HPDE6-E6E7 (cell line): ENCODE measurements around the gene NEK7.

Source experiments
- DNase-seq: peaks from one replicate; pipeline ENCODE4 v3.0.0; 2011; ENCODE audit warnings: missing footprints; ENCODE audit errors: extremely low spot score

Gene NEK7

GRCh38 chr1:198255784-198256183 is 99.0 kb downstream of the NEK7 start:
- no peak for DNase-seq

GRCh38 chr1:198258491-198258890 is 101.7 kb downstream of the NEK7 start:
- no peak for DNase-seq

- no peak for DNase-seq
Observed at GRCh38 chr1:198259333-198260074, 102.7 kb downstream of the NEK7 start.

- no peak for DNase-seq
Observed at GRCh38 chr1:198261886-198262285, 105.1 kb downstream of the NEK7 start.

GRCh38 chr1:198263186-198263585 is 106.4 kb downstream of the NEK7 start:
- DNase-seq: no peak

- no peak for DNase-seq
Observed at GRCh38 chr1:198264282-198264681, 107.5 kb downstream of the NEK7 start.

GRCh38 chr1:198265073-198265661 is 108.4 kb downstream of the NEK7 start:
- no peak for DNase-seq

GRCh38 chr1:198267056-198267455 is 110.3 kb downstream of the NEK7 start:
- no peak for DNase-seq

GRCh38 chr1:198267921-198268320 is 111.1 kb downstream of the NEK7 start:
- DNase-seq: no peak

GRCh38 chr1:198268784-198269645 is 112.2 kb downstream of the NEK7 start:
- DNase-seq: no peak

GRCh38 chr1:198269646-198269940 is 112.8 kb downstream of the NEK7 start:
- DNase-seq: no peak

- no peak for DNase-seq
Observed at GRCh38 chr1:198270273-198270828, 113.6 kb downstream of the NEK7 start.

- no peak for DNase-seq
Observed at GRCh38 chr1:198271467-198271866, 114.7 kb downstream of the NEK7 start.

- DNase-seq: no peak
Observed at GRCh38 chr1:198272492-198272891, 115.7 kb downstream of the NEK7 start.

- no peak for DNase-seq
Observed at GRCh38 chr1:198273748-198274295, 117.0 kb downstream of the NEK7 start.

- no peak for DNase-seq
Observed at GRCh38 chr1:198275597-198275996, 118.8 kb downstream of the NEK7 start.

GRCh38 chr1:198276241-198276640 is 119.4 kb downstream of the NEK7 start:
- no peak for DNase-seq

- no peak for DNase-seq
Observed at GRCh38 chr1:198278943-198279342, 122.1 kb downstream of the NEK7 start.

- no peak for DNase-seq
Observed at GRCh38 chr1:198280080-198280479, 123.3 kb downstream of the NEK7 start.

- DNase-seq: no peak
Observed at GRCh38 chr1:198281911-198282310, 125.1 kb downstream of the NEK7 start.

- no peak for DNase-seq
Observed at GRCh38 chr1:198283222-198283621, 126.4 kb downstream of the NEK7 start.

GRCh38 chr1:198287916-198288315 is 131.1 kb downstream of the NEK7 start:
- DNase-seq: no peak
